ENCODE data around the gene ADAM22.

Gene ADAM22

GRCh38 chr7:88141953-88142352 lies 207.9 kb downstream of the ADAM22 start:
- no peak for DNase-seq (ENCODE audit: low read depth)
- TF ChIP-seq CTCF (conservative IDR thresholded peaks at IDR 0.05; ENCODE audit: low read length) = no peak

GRCh38 chr7:88146616-88147015 lies 212.6 kb downstream of the ADAM22 start:
- DNase-seq (ENCODE audit: low read depth) = no peak
- no peak overlapping the region for H3K4me3 ChIP-seq (ENCODE audit: low read length)
- no peak for TF ChIP-seq CTCF (conservative IDR thresholded peaks at IDR 0.05; ENCODE audit: low read length)

More at GRCh38 chr7:88141953-88142352, 207.9 kb downstream of the ADAM22 start:
- no peak overlapping the region for H3K4me3 ChIP-seq (ENCODE audit: low read length)

- TF ChIP-seq CTCF (conservative IDR thresholded peaks at IDR 0.05; ENCODE audit: low read length) = no peak
- no peak overlapping the region for H3K4me3 ChIP-seq (ENCODE audit: low read length)
- no peak for DNase-seq (ENCODE audit: low read depth)
Observed at GRCh38 chr7:88147341-88147740, 213.3 kb downstream of the ADAM22 start.

- no peak for TF ChIP-seq CTCF (conservative IDR thresholded peaks at IDR 0.05; ENCODE audit: low read length)
- no peak overlapping the region for H3K4me3 ChIP-seq (ENCODE audit: low read length)
- no peak for DNase-seq (ENCODE audit: low read depth)
Observed at GRCh38 chr7:88147949-88148348, 213.9 kb downstream of the ADAM22 start.

GRCh38 chr7:88150033-88150432 lies 216.0 kb downstream of the ADAM22 start:
- DNase-seq (ENCODE audit: low read depth) = no peak
- TF ChIP-seq CTCF (conservative IDR thresholded peaks at IDR 0.05; ENCODE audit: low read length) = no peak
- no peak overlapping the region for H3K4me3 ChIP-seq (ENCODE audit: low read length)

GRCh38 chr7:88151119-88151790 lies 217.2 kb downstream of the ADAM22 start:
- H3K4me3 ChIP-seq (ENCODE audit: low read length) = no peak overlapping the region

More at GRCh38 chr7:88151119-88151790, 217.2 kb downstream of the ADAM22 start:
- DNase-seq (ENCODE audit: low read depth) = no peak
- no peak for TF ChIP-seq CTCF (conservative IDR thresholded peaks at IDR 0.05; ENCODE audit: low read length)

All from AG10803 (cell line).